ENCODE measurements around the gene C9orf50.
A peak's percentile ranks its signal among the peaks of the same experiment; 100 is the strongest.

The C9orf50 gene

GRCh38 chr9:129569502-129570449, 51.1 kb downstream of the C9orf50 start:
- H3K4me3 ChIP-seq (replicated peaks in 1 of 2; ENCODE audit: low read depth in 2 of 2, low read length in 2 of 2): no peak overlapping the region

GRCh38 chr9:129568560-129569501, 52.1 kb downstream of the C9orf50 start:
- peak overlapping the region; percentile 28 to 43 for H3K4me3 ChIP-seq (replicated peaks in 1 of 2; ENCODE audit: low read depth in 2 of 2, low read length in 2 of 2)
- DNase-seq (ENCODE audit: low read depth in 2 of 2): peak in 1 of 2 donors; percentile 18
- no peak for TF ChIP-seq CTCF (IDR thresholded peaks at IDR 0.05; ENCODE audit: low read depth, low read length)

More at GRCh38 chr9:129569502-129570449, 51.1 kb downstream of the C9orf50 start:
- DNase-seq (ENCODE audit: low read depth in 2 of 2): peak; percentile 40 to 41
- TF ChIP-seq CTCF (IDR thresholded peaks at IDR 0.05; ENCODE audit: low read depth, low read length): peak; percentile 47

GRCh38 chr9:129567842-129568559, 52.9 kb downstream of the C9orf50 start:
- peak overlapping the region; percentile 28 to 43 for H3K4me3 ChIP-seq (replicated peaks in 1 of 2; ENCODE audit: low read depth in 2 of 2, low read length in 2 of 2)
- TF ChIP-seq CTCF (IDR thresholded peaks at IDR 0.05; ENCODE audit: low read depth, low read length): no peak
- peak; percentile 56 to 83 for DNase-seq (ENCODE audit: low read depth in 2 of 2)

- H3K4me3 ChIP-seq (replicated peaks in 1 of 2; ENCODE audit: low read depth in 2 of 2, low read length in 2 of 2): no peak overlapping the region
- TF ChIP-seq CTCF (IDR thresholded peaks at IDR 0.05; ENCODE audit: low read depth, low read length): no peak
- DNase-seq (ENCODE audit: low read depth in 2 of 2): no peak
These were observed 53.6 kb downstream of the C9orf50 start for GRCh38 chr9:129567329-129567728.

- no peak for DNase-seq (ENCODE audit: low read depth in 2 of 2)
- TF ChIP-seq CTCF (IDR thresholded peaks at IDR 0.05; ENCODE audit: low read depth, low read length): no peak
- no peak overlapping the region for H3K4me3 ChIP-seq (replicated peaks in 1 of 2; ENCODE audit: low read depth in 2 of 2, low read length in 2 of 2)
These were observed 54.2 kb downstream of the C9orf50 start for GRCh38 chr9:129566563-129567266.

Measured in cardiac fibroblast (primary cell).